Loucy (cell line): Measurements from ENCODE around the gene PDHA1.

Source experiments
- H2AFZ ChIP-seq: fragments of 200-600 bp; sonication (generic); 2 replicates; pipeline ENCODE4 v1.6.0; 2016; ENCODE audit warnings: antibody characterized with exemption, mild to moderate bottlenecking, low read length, moderate library complexity
- H3F3A ChIP-seq: fragments of 200-600 bp; 2 replicates; pipeline ENCODE4 v1.6.0; 2016; ENCODE audit warnings: antibody characterized with exemption, low read depth, mild to moderate bottlenecking
- H3K27me3 ChIP-seq: fragments of 200-600 bp; sonication (generic); 2 replicates; pipeline ENCODE4 v1.6.1; 2014; ENCODE audit warnings: low read length, mild to moderate bottlenecking; ENCODE audit not compliant: insufficient read depth, poor library complexity, severe bottlenecking
- H3K36me3 ChIP-seq: fragments of 200-600 bp; sonication (generic); 2 replicates; pipeline ENCODE4 v1.6.1; 2016; ENCODE audit warnings: low read length; ENCODE audit not compliant: insufficient read depth
- H3K4me1 ChIP-seq: fragments of 200-600 bp; sonication (generic); 2 replicates; pipeline ENCODE4 v1.5.1; 2014; ENCODE audit warnings: low read length, mild to moderate bottlenecking; ENCODE audit not compliant: insufficient read depth, poor library complexity, severe bottlenecking
- H3K4me2 ChIP-seq: fragments of 200-600 bp; sonication (generic); 2 replicates; pipeline ENCODE4 v1.6.0; 2014; ENCODE audit warnings: antibody characterized with exemption, low read length, low read depth, mild to moderate bottlenecking; ENCODE audit not compliant: poor library complexity, severe bottlenecking
- H3K4me3 ChIP-seq: fragments of 200-600 bp; sonication (generic); 2 replicates; pipeline ENCODE4 v1.5.1; 2014; ENCODE audit warnings: low read length, mild to moderate bottlenecking, mixed read lengths; ENCODE audit not compliant: poor library complexity, severe bottlenecking
- H3K79me2 ChIP-seq: fragments of 200-600 bp; sonication (generic); 2 replicates; pipeline ENCODE4 v1.6.1; 2014; ENCODE audit warnings: low read length; ENCODE audit not compliant: insufficient read depth
- H3K9ac ChIP-seq: fragments of 200-600 bp; sonication (generic); 2 replicates; pipeline ENCODE4 v1.6.0; 2014; ENCODE audit warnings: mild to moderate bottlenecking, low read depth, low read length, moderate library complexity; ENCODE audit not compliant: poor library complexity, severe bottlenecking
- H3K9me2 ChIP-seq: fragments of 200-600 bp; sonication (generic); replicated peaks from 2 replicates; pipeline ENCODE4 v1.6.1; 2016; ENCODE audit warnings: low read depth, low read length, mixed read lengths
- H3K9me3 ChIP-seq: fragments of 200-600 bp; sonication (generic); 2 replicates; pipeline ENCODE4 v1.6.1; 2014; ENCODE audit warnings: mild to moderate bottlenecking, antibody characterized with exemption, low read length, low read depth; ENCODE audit not compliant: insufficient read depth
- H4K20me1 ChIP-seq: fragments of 200-600 bp; sonication (generic); 2 replicates; pipeline ENCODE4 v1.6.0; 2014; ENCODE audit warnings: antibody characterized with exemption, low read length, mild to moderate bottlenecking; ENCODE audit not compliant: insufficient read depth, poor library complexity, severe bottlenecking
- CTCF ChIP-seq: fragments of 200-600 bp; sonication (generic); conservative IDR thresholded peaks from 2 replicates; pipeline ENCODE4 v1.5.1; 2014; ENCODE audit warnings: mild to moderate bottlenecking, antibody characterized with exemption, low read length
- EZH2phosphoT487 ChIP-seq: fragments of 200-600 bp; IDR thresholded peaks from 2 replicates; pipeline ENCODE4 v1.6.1; 2018; ENCODE audit warnings: antibody characterized with exemption, mild to moderate bottlenecking, moderate library complexity, borderline replicate concordance

PDHA1 gene

GRCh38 chrX:19392703-19393102, 49.0 kb downstream of the PDHA1 start:
- Histone ChIP-seq H3K4me3 (no peak overlapping the region), H3K4me1 (no peaks in the 10 kb centered on the region), H3K79me2 (no peaks in the 10 kb centered on the region), H3K4me2 (no peak overlapping the region), H4K20me1 (no peaks in the 10 kb centered on the region), H3K9ac (no peak overlapping the region), H3K36me3 (no peaks in the 10 kb centered on the region), H3F3A (no peaks in the 10 kb centered on the region), H3K9me2 (no peaks in the 10 kb centered on the region), H3K27me3 (no peaks in the 10 kb centered on the region), H2AFZ (no peak overlapping the region), H3K9me3 (no peaks in the 10 kb centered on the region)
- TF ChIP-seq EZH2phosphoT487 (no peak), CTCF (no peak)

- H3K27me3 ChIP-seq = no peaks in the 10 kb centered on the region
Observed at GRCh38 chrX:19403696-19404095, 60.0 kb downstream of the PDHA1 start.

GRCh38 chrX:19410259-19410658, 66.5 kb downstream of the PDHA1 start:
- Histone ChIP-seq H3K79me2 (no peaks in the 10 kb centered on the region), H3K27me3 (no peaks in the 10 kb centered on the region), H3F3A (no peaks in the 10 kb centered on the region), H3K9me3 (no peaks in the 10 kb centered on the region), H3K9ac (no peak overlapping the region), H3K4me1 (no peaks in the 10 kb centered on the region), H4K20me1 (no peaks in the 10 kb centered on the region), H2AFZ (no peak overlapping the region), H3K4me3 (no peak overlapping the region), H3K4me2 (no peak overlapping the region), H3K9me2 (no peaks in the 10 kb centered on the region), H3K36me3 (no peaks in the 10 kb centered on the region)
- TF ChIP-seq EZH2phosphoT487 (no peak), CTCF (no peak)

More at GRCh38 chrX:19403696-19404095, 60.0 kb downstream of the PDHA1 start:
- Histone ChIP-seq H4K20me1 (no peaks in the 10 kb centered on the region), H3K9me3 (no peaks in the 10 kb centered on the region), H3K79me2 (no peaks in the 10 kb centered on the region), H3K4me2 (no peak overlapping the region), H3K4me3 (no peak overlapping the region), H3K4me1 (no peaks in the 10 kb centered on the region), H3K9ac (no peak overlapping the region), H3K9me2 (no peaks in the 10 kb centered on the region), H3K36me3 (no peaks in the 10 kb centered on the region), H2AFZ (no peak overlapping the region), H3F3A (no peaks in the 10 kb centered on the region)
- TF ChIP-seq CTCF (no peak), EZH2phosphoT487 (no peak)
